ENCODE results near the gene SPHKAP.
"Not testable (repeated sequence)": the region's sequence is repeated elsewhere in the genome, so short reads cannot be mapped to it uniquely, and the experiment has no call there.

SPHKAP gene

DNA sequence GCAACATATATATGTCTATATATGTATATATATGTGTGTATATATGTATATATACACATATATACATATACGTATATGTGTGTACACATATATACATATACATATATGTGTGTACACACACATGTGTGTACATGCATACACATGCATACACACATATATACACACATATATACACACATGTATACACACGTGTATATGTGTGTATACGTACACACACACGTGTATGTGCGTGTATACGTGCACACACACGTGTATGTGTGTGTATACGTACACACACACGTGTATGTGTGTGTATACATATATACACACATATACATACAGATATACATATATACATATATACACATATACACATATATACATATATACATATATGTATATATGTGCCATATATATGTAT is 89.4 kb downstream of the SPHKAP start:
- no peak for DNase-seq

DNA sequence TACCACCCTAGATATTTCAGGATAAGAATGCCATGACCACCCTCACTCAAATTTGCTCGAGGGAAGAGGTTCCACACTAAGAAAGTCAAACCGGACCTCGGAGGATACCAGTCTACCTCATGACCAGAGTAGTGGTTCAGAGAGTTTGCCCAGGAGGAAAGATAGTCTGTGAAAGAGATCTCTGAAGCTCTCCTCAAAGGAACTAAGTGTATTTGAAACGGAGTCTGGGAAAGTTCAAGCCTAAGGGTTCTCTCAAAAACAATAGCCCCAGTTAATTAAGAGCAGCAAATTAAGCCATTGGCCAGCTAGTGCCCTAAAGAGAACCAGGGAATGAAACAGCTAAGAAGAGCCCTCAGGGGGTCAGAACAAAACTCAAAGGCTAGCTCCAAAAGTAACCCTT is 94.9 kb downstream of the SPHKAP start:
- DNase-seq: no peak

DNA sequence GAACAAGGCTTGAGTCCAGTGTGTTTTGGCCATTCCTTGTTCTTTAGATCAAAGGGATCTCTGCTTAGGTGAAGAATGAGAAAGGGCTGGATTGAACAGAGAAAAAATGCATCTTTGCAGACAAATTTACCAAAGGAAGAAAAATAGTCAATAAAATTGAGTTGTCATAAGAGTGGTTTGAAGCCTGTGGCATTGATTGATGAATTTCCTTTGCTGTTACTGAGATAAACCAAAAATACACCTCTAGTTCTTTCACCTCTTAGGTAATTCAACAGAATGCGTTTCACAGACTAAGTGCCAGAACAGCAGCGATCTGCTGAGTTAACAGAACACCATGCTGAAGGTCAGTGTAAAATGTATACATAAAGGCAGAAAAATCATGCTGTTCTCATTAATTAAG is 96.8 kb downstream of the SPHKAP start:
- no peak for DNase-seq

DNA sequence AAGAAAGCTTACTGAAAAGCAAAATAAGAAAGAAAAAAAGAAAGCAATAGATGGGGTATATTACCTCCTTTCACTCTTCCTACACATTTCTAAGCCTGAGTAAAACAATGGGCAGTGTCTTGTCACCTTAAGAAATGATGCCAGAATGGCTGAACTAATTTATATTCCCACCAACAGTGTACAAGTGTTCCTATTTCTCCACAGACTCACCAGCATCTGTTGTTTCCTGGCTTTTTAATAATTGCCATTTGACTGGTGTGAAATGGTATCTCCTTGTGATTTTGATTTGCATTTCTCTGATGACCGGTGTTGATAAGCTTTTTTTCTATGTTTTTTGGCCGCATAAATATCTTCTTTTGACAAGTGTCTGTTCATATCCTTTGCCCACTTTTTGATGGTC is 98.4 kb downstream of the SPHKAP start:
- DNase-seq: no peak

DNA sequence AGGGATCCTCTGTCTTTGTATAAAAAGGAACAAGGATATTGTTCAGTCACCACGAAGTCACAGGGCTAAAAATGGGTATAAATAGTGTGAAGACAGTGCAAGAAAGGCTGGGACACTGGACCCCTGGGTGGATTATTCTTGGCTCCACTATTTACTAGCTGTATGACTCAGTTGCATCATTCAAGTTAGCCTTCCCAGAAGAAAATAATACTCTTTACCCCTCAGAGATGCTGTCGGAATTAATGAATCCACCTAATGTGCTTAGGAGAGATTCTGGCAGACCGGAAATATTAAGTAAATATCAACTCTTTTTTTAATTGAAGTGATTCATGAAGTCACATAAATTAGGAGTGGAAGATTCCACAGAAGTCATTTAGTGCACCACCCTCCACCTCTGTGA is 98.9 kb downstream of the SPHKAP start:
- no peak for DNase-seq

DNA sequence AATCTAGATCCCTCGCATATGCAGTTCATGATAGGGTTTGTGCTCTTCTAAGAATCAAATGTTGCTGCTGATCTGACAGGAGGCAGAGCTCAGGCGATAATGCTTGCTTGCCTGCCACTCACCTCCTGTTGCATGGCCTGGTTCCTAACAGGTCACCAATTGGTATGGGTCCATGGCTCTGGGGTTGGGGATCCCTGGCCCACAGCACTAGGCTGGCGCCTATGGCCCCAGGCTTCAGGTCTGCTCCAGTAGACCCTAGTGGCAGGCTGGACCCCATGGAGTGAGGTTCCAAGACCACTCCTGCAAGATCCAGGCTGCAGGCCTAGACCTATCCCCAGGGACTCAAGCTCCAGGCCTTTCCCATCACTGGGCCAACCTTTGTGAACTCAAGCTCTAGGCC is 102.3 kb downstream of the SPHKAP start:
- no peak for DNase-seq

DNA sequence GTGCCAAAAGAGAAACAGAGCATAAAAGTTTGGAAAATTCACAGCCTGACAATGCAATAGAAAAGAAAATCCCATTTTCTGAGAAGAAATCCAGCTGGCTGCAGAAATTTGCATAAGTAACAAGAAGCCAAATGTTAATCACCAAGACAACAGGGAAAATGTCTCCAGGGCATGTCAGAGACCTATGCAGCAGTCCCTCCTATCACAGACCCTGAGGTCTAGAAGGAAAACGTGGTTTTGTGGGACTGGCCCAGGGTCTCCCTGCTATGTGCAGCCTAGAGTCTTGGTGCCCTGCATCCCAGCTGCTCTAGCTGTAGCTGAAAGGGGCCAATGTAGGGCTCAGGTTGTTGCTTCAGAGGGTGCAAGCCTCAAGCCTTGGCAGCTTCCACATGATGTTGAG is 104.8 kb downstream of the SPHKAP start:
- DNase-seq: not testable (repeated sequence)

DNA sequence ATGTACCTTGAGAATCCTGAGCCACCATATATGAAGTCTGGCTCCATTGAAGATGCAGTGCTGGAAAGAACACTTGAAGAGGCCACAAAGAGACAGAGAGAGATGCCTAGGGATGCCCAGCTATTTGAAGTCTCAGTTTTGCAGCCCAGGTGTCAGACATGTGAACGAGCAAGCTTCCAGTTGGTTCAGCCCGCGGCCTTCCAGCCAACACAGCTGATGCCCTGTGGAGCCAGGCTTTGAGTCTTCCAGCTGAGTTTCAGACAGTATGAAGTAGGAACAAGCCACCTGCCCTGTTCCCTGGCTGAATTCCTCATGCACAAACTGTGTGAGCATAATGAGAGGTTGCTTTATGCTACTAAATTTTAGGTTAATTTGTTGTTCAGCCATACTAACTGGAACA is 108.8 kb downstream of the SPHKAP start:
- no peak for DNase-seq

DNA sequence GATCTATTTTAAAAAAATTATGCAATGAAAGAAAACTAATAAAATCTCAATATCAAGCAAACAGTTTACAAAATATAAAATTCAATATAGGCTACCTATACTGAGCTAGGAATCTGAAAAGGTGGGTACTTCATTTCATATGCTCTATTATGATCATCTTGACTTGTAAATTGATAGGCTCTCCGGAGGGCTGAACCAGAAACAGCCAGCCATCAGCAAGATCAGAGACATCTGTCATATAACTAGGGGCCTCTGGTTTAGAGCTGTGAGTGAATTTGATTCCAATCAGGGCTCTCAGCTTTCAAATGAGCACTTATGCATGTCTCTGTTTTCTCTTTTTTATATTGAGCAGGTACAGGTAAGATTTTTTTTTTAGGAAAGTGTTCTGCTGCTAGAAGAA is 114.2 kb downstream of the SPHKAP start:
- DNase-seq: no peak

DNA sequence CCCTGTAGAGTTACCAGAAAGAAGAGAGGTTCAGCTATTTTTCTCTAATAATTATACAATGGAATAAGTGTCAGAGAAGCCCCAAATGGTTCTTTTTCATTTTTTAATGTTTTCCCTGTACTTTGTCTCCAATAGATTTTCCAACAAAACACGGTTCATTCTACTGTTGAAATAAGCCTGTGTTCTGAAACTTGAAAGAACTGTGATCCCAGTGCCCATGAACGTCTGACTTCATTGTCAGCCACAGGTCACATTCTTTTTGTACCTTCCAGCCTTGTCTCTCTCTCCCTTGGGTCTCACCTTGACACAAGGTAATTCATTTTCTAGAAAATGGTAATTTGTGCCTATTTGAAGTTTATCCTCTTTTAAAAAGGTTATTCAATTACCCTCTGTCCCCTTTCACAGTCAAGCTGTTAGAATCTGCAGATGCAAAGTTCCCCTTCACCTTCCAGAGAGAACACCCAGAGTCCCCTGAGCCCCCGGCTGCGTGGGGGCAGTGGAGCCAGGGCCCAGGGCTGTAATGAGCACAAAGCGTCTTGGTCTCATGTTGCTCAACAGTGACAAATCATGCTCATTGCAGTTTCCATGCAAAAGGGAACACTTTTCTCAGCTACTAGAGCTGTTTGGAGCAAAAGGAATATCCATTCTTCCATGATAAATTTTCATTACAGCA is 115.2 kb downstream of the SPHKAP start:
- no peak for DNase-seq

DNA sequence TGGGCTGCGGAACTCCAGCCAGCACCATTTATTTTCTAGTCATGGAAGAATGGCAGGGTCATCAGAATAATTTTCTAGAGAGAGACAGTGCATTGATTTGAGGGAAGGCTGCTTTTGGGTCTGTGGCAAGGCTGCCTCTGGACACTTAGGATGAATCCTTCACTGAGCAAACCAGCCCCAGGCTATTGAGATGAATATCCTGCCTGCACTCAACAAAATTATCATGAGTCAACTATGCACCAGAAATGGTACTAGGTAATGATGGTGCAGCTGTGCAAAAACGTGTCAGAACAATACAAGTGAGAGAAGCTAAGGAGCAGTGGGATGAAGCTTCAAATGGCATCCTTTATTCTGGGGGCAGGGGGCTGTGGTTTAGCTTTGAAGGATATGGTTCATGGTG is 115.8 kb downstream of the SPHKAP start:
- DNase-seq: no peak

DNA sequence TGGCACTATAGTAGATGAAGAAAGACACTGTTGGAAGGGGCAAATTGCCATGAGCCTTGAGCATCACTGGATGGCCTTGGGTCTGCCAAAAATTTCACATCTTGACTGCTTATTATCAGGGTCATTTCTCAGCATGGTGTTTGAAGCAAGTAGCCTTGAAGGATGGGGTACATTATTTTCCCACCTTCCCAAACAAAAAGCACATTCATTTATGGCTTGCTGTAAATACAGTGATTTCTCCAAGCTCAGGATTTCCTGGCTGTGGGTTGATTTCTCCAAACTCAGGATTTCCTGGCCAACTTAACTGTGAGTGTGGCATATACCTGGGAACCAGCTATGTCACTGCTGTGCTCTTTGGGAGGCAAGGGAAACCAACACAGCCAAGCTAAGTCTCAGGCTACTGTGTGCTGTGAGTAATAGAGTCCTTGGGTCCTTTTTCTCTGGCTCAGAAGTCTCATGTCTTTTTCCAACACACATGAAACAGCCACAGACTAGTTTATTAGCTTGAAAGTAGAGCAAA is 116.6 kb downstream of the SPHKAP start:
- DNase-seq: no peak

DNA sequence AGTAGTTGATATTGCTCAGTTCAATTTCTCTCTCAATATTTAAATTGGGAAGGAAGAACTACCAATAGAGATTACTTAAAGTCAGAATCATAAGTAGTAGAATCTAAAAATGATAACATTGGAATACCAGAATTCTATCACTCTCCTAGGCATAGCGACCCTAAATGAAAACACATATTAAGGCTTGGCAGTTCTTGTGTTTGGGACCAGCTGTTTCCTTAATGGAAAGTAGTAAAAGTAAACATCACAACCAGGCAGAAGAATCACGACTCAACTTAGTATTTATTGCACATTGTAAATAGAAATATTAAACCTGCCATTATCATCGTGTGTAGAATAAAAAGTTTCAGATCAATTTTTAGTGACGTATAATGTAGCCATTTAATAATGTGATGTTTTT is 117.5 kb downstream of the SPHKAP start:
- DNase-seq: no peak

DNA sequence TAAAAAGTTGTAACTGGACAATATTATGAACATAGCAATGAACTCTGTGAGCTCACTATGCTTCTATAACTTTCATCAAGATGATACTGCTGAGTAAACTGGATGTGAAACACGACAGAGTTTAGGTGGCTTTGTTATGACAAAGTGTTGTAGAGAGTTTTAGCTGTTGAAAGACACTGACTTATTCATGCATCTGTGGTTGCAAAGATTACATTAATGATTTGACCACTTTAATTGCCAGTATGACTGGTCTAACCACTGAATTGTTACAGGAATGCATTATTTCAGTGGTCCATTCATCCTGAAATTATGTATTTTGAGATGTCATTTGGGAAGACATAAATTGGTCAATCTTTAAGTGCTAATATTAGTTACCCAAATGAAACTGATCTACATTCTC is 117.9 kb downstream of the SPHKAP start:
- DNase-seq: no peak

DNA sequence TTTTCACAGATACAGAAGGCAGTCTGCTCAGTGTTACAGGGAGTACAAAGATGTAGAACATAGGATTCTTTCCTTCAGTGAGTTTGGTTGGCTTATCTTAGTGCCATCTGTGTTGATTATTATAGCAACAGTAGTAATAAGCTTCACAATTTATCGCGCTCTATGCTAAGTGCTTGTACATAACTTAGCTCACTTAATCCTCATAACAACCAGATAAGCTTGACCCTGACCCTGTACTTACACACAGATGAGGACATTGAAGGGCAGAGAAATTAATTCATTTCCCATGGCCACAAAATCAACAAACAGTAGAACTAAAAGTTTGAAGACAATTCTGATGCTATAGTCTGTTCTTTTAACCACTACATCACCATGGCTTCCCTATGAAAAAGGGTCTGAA is 121.8 kb downstream of the SPHKAP start:
- DNase-seq: no peak

DNA sequence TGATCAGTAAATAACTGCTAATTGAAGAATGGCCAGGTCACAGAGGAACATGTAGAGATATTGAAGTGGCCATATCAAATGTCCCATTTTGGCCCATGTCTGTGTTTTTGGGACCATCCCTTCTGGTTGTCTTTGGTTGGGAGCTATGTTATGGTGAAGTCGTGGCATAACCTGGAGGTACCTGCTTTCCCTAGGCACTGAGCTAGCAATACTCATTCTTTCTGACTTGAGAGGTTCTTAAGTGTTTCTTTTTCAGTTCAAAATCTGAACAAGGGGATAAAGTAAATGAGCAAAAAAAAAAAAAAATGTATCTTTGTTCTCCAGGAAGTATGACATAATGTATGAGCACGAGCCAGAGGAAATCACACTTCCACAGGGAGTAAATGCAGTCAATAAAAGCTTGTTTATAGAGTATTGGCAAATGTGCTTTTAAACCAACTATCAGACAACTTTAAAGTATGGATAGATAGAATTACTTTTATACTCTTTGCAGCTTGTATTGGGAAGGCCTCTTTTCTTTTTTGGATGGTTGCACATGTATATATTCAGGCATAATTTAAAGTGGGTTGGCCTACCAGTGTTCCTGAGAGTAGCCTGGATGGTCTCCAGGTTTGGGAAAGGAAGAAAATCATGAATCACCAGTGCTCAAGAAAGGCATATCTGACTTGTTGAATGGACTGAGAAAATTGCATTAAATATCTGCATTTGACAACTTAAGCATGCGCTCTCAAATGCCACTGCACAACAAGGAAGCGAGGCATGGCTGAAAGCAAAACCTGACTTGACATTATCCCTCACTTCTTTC is 125.0 kb downstream of the SPHKAP start:
- no peak for DNase-seq

DNA sequence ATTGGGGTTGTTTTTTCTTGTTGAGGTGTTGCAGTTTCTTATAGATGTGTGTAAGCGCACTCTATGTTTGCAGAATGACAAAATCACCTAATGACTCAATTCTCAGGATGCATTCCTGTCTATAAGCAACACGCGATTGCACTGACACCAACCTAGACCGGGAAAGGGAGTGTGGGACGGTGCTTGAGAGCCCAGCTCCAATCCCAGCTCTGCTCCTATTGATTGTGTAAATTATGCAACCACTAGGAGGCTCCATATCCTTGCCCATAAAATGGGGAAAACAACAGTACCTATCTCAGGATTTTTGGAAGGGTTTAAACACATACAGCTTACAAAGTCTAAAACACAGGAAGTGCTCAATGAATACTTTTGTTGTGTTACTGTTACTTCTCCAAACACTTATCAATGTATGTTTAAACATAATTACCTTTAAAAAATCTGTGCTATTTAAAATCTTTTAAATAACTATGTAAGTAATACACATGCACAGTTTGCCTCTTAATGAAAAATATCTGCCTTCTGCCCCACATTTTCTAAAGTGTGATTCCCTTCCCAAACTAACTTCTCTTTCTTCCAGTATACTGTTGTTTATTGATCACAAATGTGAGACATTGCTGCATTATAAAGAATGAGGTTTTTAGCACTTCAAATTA is 132.5 kb downstream of the SPHKAP start:
- DNase-seq: no peak

DNA sequence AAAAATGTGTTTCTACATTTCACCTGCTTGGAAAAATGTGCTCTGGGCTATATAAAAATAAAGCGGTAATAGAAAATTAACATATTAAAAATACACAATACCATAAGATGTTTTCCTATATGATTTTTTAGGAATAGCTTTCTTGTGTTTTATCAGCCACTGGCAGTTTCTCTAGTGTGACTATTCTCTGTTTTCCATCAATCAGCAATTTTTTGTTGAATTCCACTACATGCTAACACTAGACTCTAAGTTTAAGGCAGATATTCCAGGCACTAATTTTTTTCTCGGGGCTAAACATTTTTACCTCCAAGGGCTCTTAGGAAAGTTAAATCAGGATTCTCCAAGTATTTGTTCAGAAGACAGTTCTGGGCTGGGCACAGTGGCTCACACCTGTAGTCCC is 140.5 kb downstream of the SPHKAP start:
- DNase-seq: no peak

DNA sequence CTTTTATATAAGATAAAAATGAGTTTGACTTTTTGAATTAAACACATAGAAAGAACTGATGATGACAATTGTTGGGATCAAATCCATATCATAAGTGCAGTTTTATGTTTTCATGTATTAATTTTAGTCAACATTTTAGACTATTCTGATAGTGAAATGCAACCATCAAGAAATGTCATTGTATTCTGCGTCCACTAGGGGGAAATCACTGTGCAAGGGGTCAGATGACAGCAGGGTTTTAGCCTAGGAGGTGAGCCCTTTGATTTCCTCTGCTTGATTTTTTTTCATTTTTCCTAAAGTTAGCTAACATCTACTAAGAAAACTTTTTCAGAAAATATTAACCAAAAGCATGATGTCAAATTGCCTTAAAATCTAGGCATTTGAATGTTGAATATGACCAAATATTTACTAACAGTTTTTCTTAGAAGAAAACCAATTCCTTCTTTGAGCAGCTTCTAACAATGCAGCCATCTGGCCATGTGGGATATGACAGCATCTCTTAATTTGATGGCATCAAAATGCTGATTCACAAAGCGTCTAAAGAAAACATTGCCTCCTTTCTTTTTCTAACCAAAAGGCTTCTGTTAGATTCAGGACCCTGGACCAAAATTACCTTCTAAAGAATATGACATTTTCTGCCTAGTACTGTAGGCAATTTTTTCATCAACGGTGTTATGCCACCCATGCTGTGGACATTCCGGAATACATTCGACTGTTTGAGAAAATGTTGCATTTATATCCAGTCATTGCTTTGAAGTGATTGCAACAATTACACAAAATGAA is 141.5 kb downstream of the SPHKAP start:
- no peak for DNase-seq

DNA sequence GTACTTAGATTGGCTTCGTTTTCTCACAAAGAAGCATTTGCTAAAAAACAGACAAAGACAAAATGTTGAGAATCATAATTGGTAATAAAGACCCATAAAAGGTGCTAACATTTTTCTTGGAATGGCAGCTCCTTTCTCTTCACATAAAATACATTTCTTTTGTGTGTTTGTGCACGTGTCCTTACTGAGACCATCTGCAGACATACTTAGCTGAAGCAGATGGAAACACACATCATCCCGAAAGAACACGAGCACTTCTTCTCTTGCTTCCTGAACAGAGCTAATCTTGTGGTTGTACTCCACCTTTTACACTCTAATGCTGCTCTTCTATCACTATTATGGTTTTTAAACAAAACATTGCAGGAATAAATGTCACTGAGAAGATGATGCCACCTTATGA is 142.5 kb downstream of the SPHKAP start:
- no peak for DNase-seq

DNA sequence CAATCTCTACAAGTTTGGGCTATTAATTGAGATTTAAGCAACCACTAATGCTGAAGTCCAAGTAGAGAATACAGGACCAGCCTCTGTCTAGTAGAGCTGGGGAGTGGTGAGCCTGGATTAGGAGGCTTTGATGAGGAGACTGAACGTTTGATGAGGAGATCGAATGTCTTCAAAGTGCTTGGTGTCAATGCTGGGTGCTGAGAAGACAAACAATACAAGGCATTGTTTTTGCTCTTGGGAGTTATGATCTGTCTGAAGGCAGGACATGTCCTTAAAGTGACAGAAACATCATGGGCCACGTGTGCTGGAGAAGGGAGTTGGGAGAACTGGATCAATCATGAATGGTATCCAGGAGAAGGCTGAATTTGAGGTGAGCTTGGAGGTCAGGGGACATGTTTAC is 143.6 kb downstream of the SPHKAP start:
- DNase-seq: no peak

DNA sequence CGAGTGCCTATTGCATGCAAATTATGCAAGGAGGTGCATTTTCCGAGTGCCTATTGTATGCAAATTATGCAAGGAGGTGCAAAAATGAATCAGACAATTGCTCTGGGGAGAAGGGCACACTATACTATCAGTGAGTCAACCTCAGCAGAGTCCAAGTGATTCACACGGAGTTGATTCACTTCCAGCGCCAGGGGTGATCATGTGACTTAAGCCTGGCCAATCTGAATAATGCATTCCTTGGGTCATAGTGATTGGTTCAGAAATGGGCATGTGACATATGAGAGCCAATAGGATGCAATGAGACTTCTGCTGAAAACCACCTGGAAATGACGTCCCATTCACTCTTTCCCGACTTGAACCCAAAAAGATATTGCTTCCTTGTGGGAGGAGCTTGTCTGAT is 157.9 kb downstream of the SPHKAP start:
- DNase-seq: no peak

DNA sequence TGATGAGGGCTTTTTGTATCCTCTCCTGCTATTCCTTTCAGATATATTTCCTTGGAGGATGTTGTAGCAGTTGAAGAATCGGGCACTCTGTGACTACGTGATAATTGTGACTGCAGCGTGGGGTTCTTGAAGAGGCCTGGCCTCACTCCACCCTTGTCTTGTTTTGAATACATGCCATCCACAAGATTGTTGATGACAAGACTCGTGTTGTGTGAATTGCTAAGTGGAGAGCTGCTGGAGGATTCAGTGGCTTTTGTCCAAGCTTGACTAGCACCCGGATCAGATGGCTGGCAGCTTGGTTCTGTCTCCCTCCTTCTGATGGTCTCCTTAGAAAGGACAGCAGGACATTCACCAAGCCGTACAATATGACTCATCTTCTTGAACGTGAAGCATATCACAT is 163.2 kb downstream of the SPHKAP start:
- no peak for DNase-seq
